DOHH2 (cell line): ENCODE measurements around the gene SSU72.

ENCODE experiments used
- CTCF ChIP-seq: fragments of 200-600 bp; sonication (generic); IDR thresholded peaks from one replicate; pipeline ENCODE4 v1.5.1; 2014; ENCODE audit warnings: antibody characterized with exemption, mild to moderate bottlenecking, low read depth, low read length; ENCODE audit not compliant: poor library complexity, severe bottlenecking
- EZH2phosphoT487 ChIP-seq: fragments of 200-600 bp; sonication (generic); IDR thresholded peaks from 2 replicates; pipeline ENCODE4 v1.6.1; 2017; ENCODE audit warnings: borderline replicate concordance, mild to moderate bottlenecking, antibody characterized with exemption, low read length, moderate library complexity, mixed read lengths

- TF ChIP-seq CTCF = no peak
- no peak for TF ChIP-seq EZH2phosphoT487
These were observed 37.6 kb downstream of the SSU72 start for GRCh38 chr1:1536938-1537546.
